B cell (primary cell): Measurements from ENCODE around the gene OR1I1. TPM values are rescaled to one million over a fixed set of nuclear protein-coding genes. Genes with fewer than 3 reads are reported as not detected.
"Not testable (repeated sequence)": the region's sequence is repeated elsewhere in the genome, so short reads cannot be mapped to it uniquely, and the experiment has no call there.

ENCODE experiments used
- ATAC-seq: fragments of 200-7000 bp; cut with Tn5 transposase; one replicate; pipeline ENCODE4 v1.10.0; 2021; ENCODE audit warnings: low read depth, mild to moderate bottlenecking, moderate number of reproducible peaks, moderate library complexity
- CTCF ChIA-PET: fragments of 350-600 bp; sonication (Branson Sonifier 250); formaldehyde crosslinking; loops from one replicate; lab custom pipeline; 2021; ENCODE audit warnings: antibody characterized with exemption, inconsistent platforms; lab: Charles Lee
- POLR2A ChIA-PET: fragments of 350-600 bp; sonication (Branson Sonifier 250); formaldehyde crosslinking; loops from one replicate; lab custom pipeline; 2021; ENCODE audit warnings: antibody characterized with exemption; lab: Charles Lee
- DNase-seq: peaks from one replicate; pipeline ENCODE4 v3.0.0; 2013
- H2AFZ ChIP-seq: 2 replicates; pipeline ENCODE4 v1.6.1; 2012; ENCODE audit warnings: mild to moderate bottlenecking, low read depth, low read length; ENCODE audit not compliant: insufficient read depth, poor library complexity, severe bottlenecking
- H3K27ac ChIP-seq, 2 donors: 1 replicate in 1 of 2; 2 replicates in 1 of 2; pipeline ENCODE4 v1.5.1; 2012 to 2013; ENCODE audit warnings: low read length in 2 of 2, mild to moderate bottlenecking in 2 of 2, moderate library complexity in 1 of 2
- H3K27me3 ChIP-seq, 4 experiments: fragments of 200-600 bp in 1 of 4; sonication (generic) in 1 of 4; replicated peaks in 1 of 4; 1 replicate in 2 of 4; 2 replicates in 2 of 4; pipeline versions ENCODE4 v1.6.1 to v1.7.0; 2013 to 2016; ENCODE audit warnings: low read length in 3 of 4, mild to moderate bottlenecking in 2 of 4, mixed read lengths in 1 of 4, moderate library complexity in 1 of 4; ENCODE audit not compliant: insufficient read depth in 4 of 4, control insufficient read depth in 3 of 4; ENCODE audit errors: control extremely low read depth in 1 of 4
- H3K36me3 ChIP-seq, 2 experiments: replicated peaks in 1 of 2; 1 replicate in 1 of 2; 2 replicates in 1 of 2; pipeline versions ENCODE4 v1.6.1 to v1.7.1; 2013; ENCODE audit warnings: low read length in 1 of 2; ENCODE audit not compliant: insufficient read depth in 2 of 2, control insufficient read depth in 1 of 2; ENCODE audit errors: control extremely low read depth in 1 of 2, extremely low read depth in 1 of 2
- H3K4me1 ChIP-seq, 2 donors: fragments of 200-600 bp in 1 of 2; sonication (generic) in 1 of 2; 1 replicate in 1 of 2; 2 replicates in 1 of 2; pipeline versions ENCODE4 v1.5.1 to v1.6.1; 2013 to 2017; ENCODE audit warnings: low read length in 2 of 2; ENCODE audit not compliant: control insufficient read depth in 2 of 2, insufficient read depth in 2 of 2
- H3K4me2 ChIP-seq: replicated peaks from 2 replicates; pipeline ENCODE3; 2012; ENCODE audit warnings: mild to moderate bottlenecking, low read depth, low read length; ENCODE audit not compliant: poor library complexity, severe bottlenecking
- H3K4me3 ChIP-seq, 5 experiments: fragments of 200-600 bp in 1 of 5; sonication (generic) in 1 of 5; 1 replicate in 3 of 5; 2 replicates in 2 of 5; pipeline versions ENCODE4 v1.5.1 to v1.7.0; 2011 to 2016; ENCODE audit warnings: low read length in 4 of 5, mild to moderate bottlenecking in 4 of 5, low read depth in 2 of 5, control low read depth in 1 of 5, moderate library complexity in 1 of 5; ENCODE audit not compliant: insufficient read depth in 1 of 5; ENCODE audit errors: control extremely low read depth in 1 of 5, extremely low read depth in 1 of 5
- H3K79me2 ChIP-seq: fragments of 200-600 bp; sonication (generic); one replicate; pipeline ENCODE4 v1.6.0; 2016; ENCODE audit warnings: low read length; ENCODE audit not compliant: control insufficient read depth, insufficient read depth
- H3K9ac ChIP-seq: fragments of 200-600 bp; sonication (generic); 2 replicates; pipeline ENCODE4 v1.6.1; 2017; ENCODE audit warnings: mild to moderate bottlenecking, low read length, moderate library complexity
- H3K9me3 ChIP-seq, 3 donors: one replicate each; pipeline versions ENCODE4 v1.6.1 to v1.7.1; 2013; ENCODE audit warnings: low read length in 2 of 3; ENCODE audit not compliant: control insufficient read depth in 2 of 3, insufficient read depth in 1 of 3; ENCODE audit errors: control extremely low read depth in 1 of 3
- H4K20me1 ChIP-seq: 2 replicates; pipeline ENCODE4 v1.6.0; 2012; ENCODE audit warnings: mild to moderate bottlenecking, low read length; ENCODE audit not compliant: insufficient read depth, control insufficient read depth, poor library complexity, severe bottlenecking
- H3K27ac Mint-ChIP-seq: one replicate; pipeline ENCODE4 v1.8.0; 2021; ENCODE audit warnings: mixed read lengths
- H3K27me3 Mint-ChIP-seq: one replicate; pipeline ENCODE4 v1.8.0; 2021; ENCODE audit warnings: mixed read lengths
- H3K4me1 Mint-ChIP-seq: one replicate; pipeline ENCODE4 v1.8.0; 2021; ENCODE audit warnings: mixed read lengths
- H3K4me3 Mint-ChIP-seq: one replicate; pipeline ENCODE4 v1.8.0; 2021; ENCODE audit warnings: mixed read lengths
- H3K9me3 Mint-ChIP-seq: one replicate; pipeline ENCODE4 v1.8.0; 2022; ENCODE audit warnings: mixed read lengths; ENCODE audit not compliant: insufficient read depth
- EZH2 ChIP-seq: IDR thresholded peaks from 2 replicates; pipeline ENCODE4 v1.6.1; 2012; ENCODE audit warnings: borderline replicate concordance, low read depth, mild to moderate bottlenecking, moderate library complexity, low read length; ENCODE audit not compliant: insufficient read depth, poor library complexity, severe bottlenecking
- WGBS: methylation state at CpG from one replicate; pipeline ENCODE4 v1.1.5; 2013; ENCODE audit warnings: missing lambda C conversion rate; ENCODE audit not compliant: insufficient coverage; 5-methylcytosine and 5-hydroxymethylcytosine counted together
- intact Hi-C: fragments of 100-400 bp; cut with micrococcal nuclease; formaldehyde crosslinking; loops from one replicate; pipeline ENCODE4 v1.10.0; 2022
- polyA plus RNA-seq: library from polyadenylated mRNA; depleted of rRNA; stranded (reverse); fragments of >200 nt; gene quantifications from 2 replicates; pipeline ENCODE4 v1.2.3, GENCODE V29; 2012
- total RNA-seq, 2 donors: library from RNA; stranded (reverse); fragments of 120-200 nt in 1 of 2; gene quantifications; 1 replicate in 1 of 2; 2 replicates in 1 of 2; pipeline versions ENCODE4 v1.2.3 to v1.2.4, GENCODE V29; 2013 to 2022
- TF ChIP-seq, protein P1 (sequence below): fragments of 200-600 bp; IDR thresholded peaks from one replicate; pipeline ENCODE4 v1.8.0; 2022; ENCODE audit warnings: antibody characterized with exemption, mild to moderate bottlenecking

Gene OR1I1
- total and polyA plus RNA-seq, 2 donors (not counting 1 experiment from before 2014, with no cell fraction given), result not detected

DNA sequence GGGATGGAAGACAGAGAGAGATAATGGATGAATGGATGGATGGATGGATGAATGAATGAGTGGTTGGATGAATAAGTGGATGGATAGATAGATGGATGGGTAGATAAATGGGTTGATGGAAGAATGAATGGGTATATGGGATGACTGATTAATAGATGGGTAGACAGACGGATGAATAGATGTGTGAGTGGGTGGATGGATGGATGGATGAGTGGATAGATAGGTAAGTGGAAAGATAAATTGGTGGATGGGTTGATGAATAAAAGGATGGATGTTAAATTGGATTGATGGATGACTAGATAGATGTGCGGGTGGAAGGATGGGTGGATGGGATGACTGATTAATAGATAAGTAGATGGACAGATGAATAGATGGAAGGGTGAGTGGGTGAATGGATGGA, 31.4 kb upstream of the OR1I1 start:
- Histone ChIP-seq H3K9ac (no peak overlapping the region), H3K4me3 (no peak overlapping the region), H2AFZ (no peak overlapping the region), H3K27me3 (no peaks in the 10 kb centered on the region), H3K36me3 (no peaks in the 10 kb centered on the region), H3K27ac (no peak overlapping the region), H3K4me2 (no peak overlapping the region), H3K9me3 (peaks cover 0 to 6% (median 0%) of the 10 kb centered on the region in 3 donors), H4K20me1 (no peaks in the 10 kb centered on the region), H3K79me2 (no peaks in the 10 kb centered on the region), H3K4me1 (no peaks in the 10 kb centered on the region)
- no peak for ATAC-seq
- 97% methylated on average over 2 of the region's 2 CpGs for WGBS
- TF ChIP-seq, protein P1, sequence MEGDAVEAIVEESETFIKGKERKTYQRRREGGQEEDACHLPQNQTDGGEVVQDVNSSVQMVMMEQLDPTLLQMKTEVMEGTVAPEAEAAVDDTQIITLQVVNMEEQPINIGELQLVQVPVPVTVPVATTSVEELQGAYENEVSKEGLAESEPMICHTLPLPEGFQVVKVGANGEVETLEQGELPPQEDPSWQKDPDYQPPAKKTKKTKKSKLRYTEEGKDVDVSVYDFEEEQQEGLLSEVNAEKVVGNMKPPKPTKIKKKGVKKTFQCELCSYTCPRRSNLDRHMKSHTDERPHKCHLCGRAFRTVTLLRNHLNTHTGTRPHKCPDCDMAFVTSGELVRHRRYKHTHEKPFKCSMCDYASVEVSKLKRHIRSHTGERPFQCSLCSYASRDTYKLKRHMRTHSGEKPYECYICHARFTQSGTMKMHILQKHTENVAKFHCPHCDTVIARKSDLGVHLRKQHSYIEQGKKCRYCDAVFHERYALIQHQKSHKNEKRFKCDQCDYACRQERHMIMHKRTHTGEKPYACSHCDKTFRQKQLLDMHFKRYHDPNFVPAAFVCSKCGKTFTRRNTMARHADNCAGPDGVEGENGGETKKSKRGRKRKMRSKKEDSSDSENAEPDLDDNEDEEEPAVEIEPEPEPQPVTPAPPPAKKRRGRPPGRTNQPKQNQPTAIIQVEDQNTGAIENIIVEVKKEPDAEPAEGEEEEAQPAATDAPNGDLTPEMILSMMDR, result no peak
- TF ChIP-seq EZH2, result no peak
- ChIA-PET CTCF (no interaction called here), POLR2A (no interaction called here)
- no peak for DNase-seq
- Mint-ChIP-seq H3K4me3 (no peak overlapping the region), H3K27ac (no peak overlapping the region), H3K4me1 (no peaks in the 10 kb centered on the region), H3K27me3 (peaks cover 37% of the 10 kb centered on the region), H3K9me3 (peaks cover 7% of the 10 kb centered on the region)
- intact Hi-C loops, result no loop called here

DNA sequence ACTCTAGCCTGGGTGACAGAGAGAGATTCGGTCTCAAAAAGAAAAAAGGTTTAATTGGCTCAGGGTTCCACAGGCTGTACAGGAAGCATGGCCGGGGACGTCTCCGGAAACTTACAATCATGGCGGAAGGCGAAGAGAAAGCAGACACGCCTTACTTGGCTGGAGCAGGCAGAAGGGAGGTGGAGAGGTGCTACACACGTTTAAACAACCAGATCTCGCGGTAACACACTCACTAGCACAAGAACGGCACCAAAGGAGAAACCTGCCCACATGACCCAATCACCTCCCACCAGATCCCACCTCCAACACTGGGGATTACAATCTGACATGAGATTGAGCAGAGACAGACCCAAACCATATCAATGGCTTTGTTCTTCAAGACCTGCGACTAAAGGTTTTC, 20.0 kb upstream of the OR1I1 start:
- DNase-seq, result no peak
- intact Hi-C loops, result no loop called here
- 86% methylated on average over 11 of the region's 12 CpGs for WGBS
- no peak overlapping the region for H3K27ac Mint-ChIP-seq
- H3K4me3 Mint-ChIP-seq, result no peak overlapping the region
- H3K4me1 ChIP-seq, result no peaks in the 10 kb centered on the region
- H3K27me3 ChIP-seq, result peaks cover 0 to 7% (median 1%) of the 10 kb centered on the region in 4 experiments
- H3K79me2 ChIP-seq, result no peaks in the 10 kb centered on the region
- no peak overlapping the region for H3K27ac ChIP-seq
- H3K4me3 ChIP-seq, result no peak overlapping the region
- ChIA-PET CTCF (no interaction called here), POLR2A (no interaction called here)
- H3K4me1 Mint-ChIP-seq, result no peaks in the 10 kb centered on the region
- no peak overlapping the region for H3K4me2 ChIP-seq
- H3K27me3 Mint-ChIP-seq, result peaks cover 53% of the 10 kb centered on the region
- H3K36me3 ChIP-seq, result no peaks in the 10 kb centered on the region
- peaks cover 4% of the 10 kb centered on the region for H3K9me3 Mint-ChIP-seq
- no peak overlapping the region for H3K9ac ChIP-seq
- TF ChIP-seq, protein P1, result no peak
- TF ChIP-seq EZH2, result no peak
- no peak for ATAC-seq
- H3K9me3 ChIP-seq, result no peaks in the 10 kb centered on the region
- H4K20me1 ChIP-seq, result no peaks in the 10 kb centered on the region
- no peak overlapping the region for H2AFZ ChIP-seq

DNA sequence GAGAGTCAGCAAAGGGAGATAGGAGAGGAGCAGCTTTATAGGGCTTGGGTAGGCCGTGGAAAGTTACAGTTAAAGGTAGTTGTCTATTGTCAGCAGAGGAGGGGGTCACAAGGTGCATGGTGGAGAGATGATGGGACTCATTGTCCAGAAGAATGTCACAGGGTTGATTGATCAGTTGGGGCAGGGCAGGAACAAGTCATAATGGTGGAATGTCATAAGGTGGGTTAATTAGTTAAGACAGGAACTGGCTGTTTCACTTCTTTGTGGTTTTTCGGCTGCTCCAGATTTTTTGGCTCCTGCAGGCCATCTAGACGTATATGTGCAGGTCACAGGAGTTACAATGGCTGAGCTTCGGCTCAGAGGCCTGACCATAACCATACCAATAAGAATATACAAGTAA, 11.6 kb upstream of the OR1I1 start:
- H3K9me3 ChIP-seq, H2AFZ ChIP-seq, DNase-seq, ATAC-seq, POLR2A ChIA-PET, H3K27ac ChIP-seq, H3K4me1 Mint-ChIP-seq, H3K4me1 ChIP-seq, H4K20me1 ChIP-seq, H3K79me2 ChIP-seq, CTCF ChIA-PET, H3K27me3 ChIP-seq, H3K36me3 ChIP-seq, H3K4me2 ChIP-seq, H3K4me3 Mint-ChIP-seq, H3K4me3 ChIP-seq, H3K9ac ChIP-seq, intact Hi-C loops, H3K9me3 Mint-ChIP-seq, H3K27ac Mint-ChIP-seq: not testable (repeated sequence)
- WGBS, result 87% methylated on average over 4 of the region's 4 CpGs
- H3K27me3 Mint-ChIP-seq, result peaks cover 24% of the 10 kb centered on the region
